Stimulated activated CD8-positive, alpha-beta memory T cell treated with anti-CD3 and anti-CD28 coated beads, Interleukin-7, amount 100 ng/mL, for 48 hours (primary cell): Measurements from ENCODE around the gene SEL1L2.
A peak's percentile ranks its signal among the peaks of the same experiment; 100 is the strongest.
"Not testable (repeated sequence)": the region's sequence is repeated elsewhere in the genome, so short reads cannot be mapped to it uniquely, and the experiment has no call there.

Source experiments
- DNase-seq, 2 donors: peaks; one replicate each; pipeline ENCODE4 v3.0.0-alpha.2; 2020; ENCODE audit warnings: low read depth in 1 of 2; ENCODE audit errors: extremely low read depth in 1 of 2

SEL1L2 gene, protein sequence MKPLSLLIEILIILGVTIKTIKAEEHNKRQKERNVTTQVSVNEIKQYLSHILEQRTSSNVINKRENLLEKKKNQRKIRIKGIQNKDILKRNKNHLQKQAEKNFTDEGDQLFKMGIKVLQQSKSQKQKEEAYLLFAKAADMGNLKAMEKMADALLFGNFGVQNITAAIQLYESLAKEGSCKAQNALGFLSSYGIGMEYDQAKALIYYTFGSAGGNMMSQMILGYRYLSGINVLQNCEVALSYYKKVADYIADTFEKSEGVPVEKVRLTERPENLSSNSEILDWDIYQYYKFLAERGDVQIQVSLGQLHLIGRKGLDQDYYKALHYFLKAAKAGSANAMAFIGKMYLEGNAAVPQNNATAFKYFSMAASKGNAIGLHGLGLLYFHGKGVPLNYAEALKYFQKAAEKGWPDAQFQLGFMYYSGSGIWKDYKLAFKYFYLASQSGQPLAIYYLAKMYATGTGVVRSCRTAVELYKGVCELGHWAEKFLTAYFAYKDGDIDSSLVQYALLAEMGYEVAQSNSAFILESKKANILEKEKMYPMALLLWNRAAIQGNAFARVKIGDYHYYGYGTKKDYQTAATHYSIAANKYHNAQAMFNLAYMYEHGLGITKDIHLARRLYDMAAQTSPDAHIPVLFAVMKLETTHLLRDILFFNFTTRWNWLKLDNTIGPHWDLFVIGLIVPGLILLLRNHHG

DNA sequence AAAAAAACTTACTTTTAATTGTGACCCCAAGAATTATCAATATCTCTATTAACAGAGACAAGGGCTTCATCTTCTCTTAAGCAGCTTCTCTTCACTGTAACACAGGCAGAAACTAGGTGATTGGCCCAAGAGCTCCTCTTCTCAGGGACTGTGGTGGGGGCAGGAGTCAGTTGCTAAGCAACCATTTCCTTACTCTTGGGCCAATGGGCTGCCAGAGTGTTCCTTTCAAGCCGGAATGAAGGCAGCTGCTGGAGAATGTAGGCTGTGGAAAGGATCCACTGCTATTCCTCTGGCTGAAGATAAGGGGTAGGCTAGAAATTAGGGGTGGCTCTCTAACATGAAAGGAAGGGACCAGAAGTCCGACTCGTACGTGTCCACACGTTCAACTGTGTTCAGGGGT is at the start of gene SEL1L2:
Gene SEL1L2 (minus strand): TSS at position 150 of the 400 bp plus-strand sequence. CDS start 80 bp downstream, at position 70.
- no peak for DNase-seq

DNA sequence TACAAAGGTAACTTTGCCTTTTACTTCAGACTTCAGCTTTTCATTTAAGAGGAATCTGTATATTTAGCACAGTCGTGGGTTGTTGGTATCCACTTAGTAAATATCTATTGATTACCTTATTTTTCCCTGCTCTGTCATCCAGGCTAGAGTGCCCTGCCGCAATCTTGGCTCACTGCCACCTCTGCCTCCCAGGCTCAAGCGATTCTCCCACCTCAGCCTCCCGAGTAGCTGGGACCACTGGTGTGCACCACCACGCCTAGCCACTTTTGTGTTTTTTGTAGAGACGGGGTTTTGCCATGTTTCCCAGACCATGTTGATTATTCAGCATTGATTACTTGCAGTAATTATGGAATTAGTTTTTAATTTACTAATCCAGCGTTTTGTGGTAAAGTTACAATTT is 46.2 kb upstream of the SEL1L2 start:
- DNase-seq, result no peak

DNA sequence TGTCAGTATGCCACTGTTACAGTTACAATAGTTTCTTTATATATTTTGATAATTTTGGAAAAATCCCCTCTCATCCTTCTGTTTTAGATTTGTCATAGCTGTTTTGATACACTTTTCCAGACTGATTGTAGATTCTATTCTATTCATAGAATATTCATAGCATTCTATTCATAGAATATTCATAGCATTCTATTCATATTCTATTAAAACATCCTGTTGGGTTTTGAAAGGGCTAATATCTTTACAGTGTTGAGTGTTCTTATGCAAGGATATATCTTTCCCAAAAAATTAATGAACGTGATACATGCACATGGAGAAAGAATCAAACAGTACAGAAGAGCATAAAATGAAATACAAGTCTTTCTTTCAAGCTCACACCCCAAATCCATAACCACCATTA is 42.9 kb upstream of the SEL1L2 start:
- no peak for DNase-seq

DNA sequence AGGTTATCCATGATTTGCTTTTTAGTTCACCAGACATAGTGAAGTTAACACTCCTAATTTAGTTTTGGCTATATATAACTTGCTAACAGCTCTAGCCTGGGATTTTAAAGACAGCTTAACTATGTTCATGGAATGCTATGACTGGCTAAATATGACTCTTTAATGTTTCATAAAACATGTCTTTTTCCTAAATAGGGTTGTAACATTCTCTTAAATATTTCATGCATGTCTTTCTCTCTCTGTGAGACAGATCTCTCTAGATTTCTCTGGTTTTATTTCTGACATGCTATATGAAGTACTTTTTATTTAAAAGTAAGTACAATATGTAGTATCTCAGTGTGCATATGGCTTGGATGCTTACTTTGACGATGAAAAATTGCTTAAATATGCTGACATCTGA is 40.6 kb upstream of the SEL1L2 start:
- DNase-seq, result no peak

DNA sequence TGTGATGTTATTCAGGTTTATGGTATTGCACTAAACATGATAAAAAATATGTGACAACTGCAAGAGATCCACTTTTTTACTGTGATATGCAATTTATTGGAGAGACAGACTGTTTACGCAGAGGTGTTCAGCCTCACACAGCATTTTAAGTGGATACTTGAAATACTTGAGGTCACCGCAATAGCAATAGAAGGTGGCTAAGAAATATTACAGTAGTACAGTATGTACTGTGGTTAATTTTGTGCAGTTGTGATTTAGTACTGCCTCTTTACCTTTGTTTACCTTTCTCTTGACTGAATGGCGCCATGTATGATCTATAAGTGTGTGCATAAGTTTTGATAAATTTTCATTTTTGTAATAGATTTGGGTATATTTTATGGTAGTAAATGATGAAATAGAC is 22.3 kb upstream of the SEL1L2 start:
- DNase-seq, result no peak

DNA sequence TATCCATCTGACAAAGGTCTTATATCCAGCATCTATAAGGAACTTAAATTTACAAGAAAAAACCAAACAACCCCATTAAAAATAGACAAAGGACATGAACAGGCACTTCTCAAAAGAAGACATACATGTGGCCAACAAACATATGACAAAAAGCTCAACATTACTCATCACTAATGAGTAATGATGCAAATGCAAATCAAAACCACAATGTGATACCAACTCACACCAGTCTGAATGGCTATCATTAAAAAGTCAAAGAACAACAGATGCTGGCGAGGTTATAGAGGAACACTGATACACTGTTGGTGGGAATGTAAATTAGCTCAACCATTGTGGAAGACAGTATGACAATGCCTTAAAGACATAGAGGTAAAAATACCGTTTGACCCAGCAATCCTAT is 18.8 kb upstream of the SEL1L2 start:
- DNase-seq, result no peak

DNA sequence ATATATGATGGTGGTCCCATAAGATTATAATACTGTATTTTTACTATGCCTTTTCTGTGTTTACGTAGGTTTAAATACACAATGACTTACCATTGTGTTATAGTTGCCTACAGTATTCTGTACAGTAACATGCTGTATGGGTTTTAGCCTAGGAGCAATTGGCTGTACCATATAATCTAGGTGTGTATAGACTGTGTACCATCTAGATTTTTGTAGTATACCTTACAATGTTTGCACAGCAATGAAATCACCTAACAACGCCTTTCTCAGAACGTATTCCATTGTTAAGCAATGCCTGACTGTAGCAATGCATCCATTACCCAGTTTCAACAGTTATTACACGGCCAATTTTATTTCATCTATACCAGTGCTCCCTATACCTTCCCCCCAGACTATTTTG is 15.6 kb upstream of the SEL1L2 start:
- no peak for DNase-seq

DNA sequence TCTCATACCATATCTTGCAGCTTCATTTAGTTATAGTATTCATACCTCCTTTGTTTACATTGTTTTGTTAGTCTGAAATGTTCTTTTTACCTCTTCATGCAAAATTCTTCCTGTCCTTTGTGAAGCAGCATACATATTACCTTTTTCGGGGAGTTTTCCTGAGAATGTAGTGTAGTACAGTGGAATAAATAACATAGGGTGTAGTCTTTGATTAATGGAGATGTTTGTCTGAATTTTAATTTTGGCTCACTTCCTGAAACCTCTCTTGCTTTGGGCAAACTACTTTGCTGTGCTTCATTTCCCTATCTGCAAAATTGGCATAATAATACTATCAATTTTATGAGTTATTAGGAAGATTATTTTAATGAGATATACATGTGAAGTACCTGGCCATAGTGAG is 10.5 kb upstream of the SEL1L2 start:
- DNase-seq, result no peak

DNA sequence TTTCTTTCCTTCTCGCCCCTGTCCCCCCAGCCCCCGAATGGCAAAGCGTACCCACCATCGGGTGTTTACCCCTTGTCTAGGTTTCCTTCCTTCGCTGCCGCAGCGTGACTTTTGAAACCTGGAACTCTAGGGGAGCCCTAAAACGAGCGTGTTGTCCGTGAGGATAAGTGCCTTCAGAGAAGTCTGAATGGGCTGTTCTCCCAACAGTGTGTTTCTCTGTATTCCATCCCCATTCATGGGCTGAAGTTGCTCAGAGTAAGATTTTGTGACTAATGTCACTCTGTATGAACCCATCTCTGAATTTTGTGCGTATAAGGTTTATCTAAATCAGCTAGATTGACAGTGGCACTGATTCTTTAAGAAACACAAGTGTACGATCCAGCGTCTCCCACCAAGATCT is 5.9 kb upstream of the SEL1L2 start:
- DNase-seq, result no peak

DNA sequence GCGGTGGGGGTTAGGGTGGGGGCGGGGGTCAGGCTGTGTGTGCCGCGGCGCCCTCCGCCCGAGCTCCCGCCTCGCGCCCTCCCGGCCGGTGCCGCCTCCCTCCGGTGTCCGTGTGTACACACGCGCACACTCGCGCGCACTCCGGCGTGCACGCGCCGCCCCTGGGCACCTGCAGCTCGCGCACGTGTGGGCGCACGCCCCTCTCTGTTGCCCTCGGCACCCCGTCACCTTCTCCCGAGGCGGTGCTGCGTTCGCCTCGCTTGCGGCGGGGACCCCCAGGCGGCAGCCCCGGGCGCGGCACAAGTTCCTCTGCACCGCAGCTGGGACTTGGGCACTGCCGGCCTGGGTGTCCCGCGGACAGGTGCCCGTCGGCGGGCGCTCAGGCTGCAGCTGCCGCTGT is 5.4 kb upstream of the SEL1L2 start:
- no peak for DNase-seq

DNA sequence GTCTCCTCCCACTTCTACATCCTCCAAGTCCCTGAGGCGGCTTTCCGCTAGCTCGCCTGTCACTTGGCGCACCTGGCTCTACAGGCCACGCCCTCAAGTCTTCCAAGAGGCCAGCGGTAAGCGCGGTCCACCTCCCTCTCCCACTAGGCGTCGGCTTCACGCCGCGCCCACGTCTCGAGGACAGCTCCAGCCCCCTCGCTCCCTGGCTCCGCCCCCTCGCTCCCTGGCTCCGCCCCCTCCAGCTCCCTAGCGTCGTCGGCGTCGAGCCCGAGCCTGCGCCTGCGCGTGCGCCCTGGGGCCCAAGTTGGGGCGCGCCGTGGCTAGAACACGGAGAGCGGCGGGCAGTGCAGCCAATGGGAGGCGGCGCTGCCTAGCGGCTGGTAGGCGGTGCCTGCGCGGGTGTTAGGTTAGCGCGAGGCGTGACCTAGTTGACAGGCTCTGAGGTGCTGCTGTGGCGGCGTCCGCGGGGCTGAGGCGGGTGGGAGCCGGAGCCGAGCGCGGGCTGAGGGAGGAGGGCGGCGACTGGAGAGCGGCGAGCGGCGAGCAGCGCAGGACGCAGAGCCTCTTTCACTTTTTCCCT is 4.8 kb upstream of the SEL1L2 start, which contains the start of gene MACROD2:
Gene MACROD2 (plus strand): TSS at position 431 of the 580 bp plus-strand sequence.
- peak; percentile 16 to 23 for DNase-seq

DNA sequence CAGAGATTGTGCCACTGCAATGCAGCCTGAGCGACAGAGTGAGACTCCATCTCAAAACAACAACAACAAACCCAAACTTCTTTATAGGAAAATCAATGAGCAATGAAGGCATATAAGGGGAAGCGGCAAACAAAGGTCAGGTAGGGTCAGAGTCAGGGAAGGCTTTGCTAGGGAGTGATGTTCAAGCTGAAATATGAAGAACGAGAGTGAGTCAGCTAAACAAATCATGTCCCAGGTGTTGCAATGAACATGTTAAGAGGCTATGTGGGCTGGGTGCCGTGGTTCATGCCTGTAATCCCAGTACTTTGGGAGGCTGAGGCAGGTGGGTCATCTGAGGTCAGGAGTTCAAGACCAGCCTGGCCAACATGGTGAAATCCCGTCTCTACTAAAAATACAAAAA is 1.5 kb upstream of the SEL1L2 start:
- not testable (repeated sequence) for DNase-seq

DNA sequence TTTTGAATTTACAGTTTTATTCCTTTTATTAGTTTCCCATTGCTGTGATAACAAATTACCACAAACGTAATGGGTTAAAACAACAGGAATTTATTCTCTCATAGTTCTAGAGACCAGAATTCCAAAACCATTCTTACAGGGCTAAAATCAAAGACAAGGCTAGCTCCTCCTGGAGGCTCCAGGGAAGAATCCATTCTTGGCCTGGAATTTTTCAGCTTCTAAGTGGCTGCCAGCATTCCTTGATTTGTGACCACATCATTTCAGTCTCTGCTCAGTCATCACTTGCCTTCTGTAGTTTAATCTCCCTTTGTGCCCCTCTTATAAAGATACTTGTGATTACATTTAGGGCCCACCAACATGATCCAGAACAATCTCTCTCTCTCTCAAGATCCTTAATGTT is 897 bp upstream of the SEL1L2 start:
- no peak for DNase-seq

DNA sequence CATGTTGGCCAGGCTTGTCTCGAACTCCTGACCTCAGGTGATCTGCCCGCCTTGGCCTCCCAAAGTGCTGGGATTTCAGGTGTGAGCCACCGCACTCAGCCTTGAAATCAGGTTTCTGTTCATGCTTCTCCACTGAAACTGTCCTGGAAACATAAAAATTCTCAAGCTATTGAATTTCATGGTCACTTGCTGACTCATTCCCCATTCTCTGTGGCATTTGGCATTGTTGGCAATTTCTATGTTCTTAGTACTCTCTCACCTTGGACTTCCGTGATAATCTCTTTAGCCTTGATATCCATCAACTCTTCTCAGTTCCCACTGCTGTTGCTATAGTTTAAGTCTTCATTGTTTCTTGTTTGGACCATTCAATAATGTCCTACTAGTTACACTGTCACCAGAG is 6.2 kb downstream of the SEL1L2 start:
- DNase-seq, result no peak

DNA sequence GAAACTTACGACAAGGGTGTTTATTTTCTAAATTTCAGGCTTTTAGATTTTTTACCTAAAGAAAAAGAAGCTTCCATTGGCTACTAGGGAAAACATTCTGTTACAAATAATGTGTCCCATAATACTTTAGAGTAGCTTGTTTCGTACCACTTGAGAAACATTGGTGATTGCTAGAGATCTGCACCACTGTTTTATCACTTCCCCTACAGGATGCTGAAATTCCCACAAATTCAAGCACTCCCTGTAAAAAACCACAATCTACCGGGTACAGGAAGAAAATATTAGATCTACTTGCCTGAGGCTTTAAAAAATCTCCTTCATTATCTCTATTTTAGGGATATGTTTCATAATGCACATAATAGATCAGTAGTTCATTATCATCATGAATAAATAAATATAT is 29.9 kb downstream of the SEL1L2 start:
- DNase-seq, result no peak

DNA sequence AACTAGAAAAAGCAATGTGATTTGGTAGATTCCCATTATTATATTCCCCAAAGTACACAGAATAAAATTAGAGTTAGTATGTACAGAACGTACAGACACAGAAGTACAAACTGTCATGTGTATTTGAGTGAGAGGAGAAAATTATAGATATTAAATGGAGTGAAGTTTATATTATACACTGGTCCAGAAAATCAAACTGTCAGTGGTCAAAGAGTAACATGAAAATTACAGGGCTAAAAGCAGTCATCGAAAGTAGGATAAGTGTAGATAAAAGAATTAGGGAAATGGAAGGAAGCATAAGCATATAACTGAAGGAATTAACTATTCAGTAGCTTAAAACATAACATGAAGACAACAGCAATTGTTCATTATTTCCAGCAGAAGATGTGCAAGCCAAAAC is 30.3 kb downstream of the SEL1L2 start:
- no peak for DNase-seq

DNA sequence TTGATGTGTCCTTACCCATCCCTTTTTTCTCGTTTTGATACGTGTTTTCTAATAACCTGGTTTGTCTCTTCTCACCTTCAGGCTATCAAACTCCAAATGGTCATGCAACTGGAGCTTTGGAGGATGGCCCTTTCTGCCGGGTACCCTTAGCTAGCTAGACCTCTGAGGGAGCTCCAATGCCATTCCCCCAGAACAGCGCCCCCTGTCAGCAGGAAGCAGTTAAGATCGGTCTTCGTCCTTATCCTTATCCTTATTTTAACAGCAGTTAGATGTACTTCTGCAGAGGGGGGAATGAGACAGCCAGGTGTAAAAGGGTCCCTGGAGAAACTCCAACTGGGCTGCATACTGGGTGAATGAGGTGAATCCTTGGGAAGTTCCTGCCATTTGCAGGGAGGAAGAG is 37.2 kb downstream of the SEL1L2 start:
- no peak for DNase-seq

DNA sequence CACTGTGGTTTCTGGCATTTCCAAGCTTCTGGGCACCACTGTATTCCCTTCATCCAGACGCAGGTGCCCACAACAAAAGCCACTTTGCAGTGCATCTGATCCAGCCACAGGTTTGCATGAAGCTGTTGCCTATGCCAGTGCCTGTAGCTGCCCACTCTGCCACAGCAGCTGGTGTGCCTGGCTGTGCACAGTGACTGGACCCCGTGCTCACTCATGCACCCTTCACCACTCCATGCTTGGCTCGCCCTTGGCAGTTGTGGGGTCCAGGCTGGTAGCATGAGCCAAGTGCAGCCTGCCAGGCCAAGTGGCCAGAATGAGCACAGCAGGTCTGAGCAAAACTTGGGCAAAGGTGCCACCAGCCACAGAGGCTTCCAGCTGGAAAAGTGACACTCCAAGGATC is 42.7 kb downstream of the SEL1L2 start:
- no peak for DNase-seq

DNA sequence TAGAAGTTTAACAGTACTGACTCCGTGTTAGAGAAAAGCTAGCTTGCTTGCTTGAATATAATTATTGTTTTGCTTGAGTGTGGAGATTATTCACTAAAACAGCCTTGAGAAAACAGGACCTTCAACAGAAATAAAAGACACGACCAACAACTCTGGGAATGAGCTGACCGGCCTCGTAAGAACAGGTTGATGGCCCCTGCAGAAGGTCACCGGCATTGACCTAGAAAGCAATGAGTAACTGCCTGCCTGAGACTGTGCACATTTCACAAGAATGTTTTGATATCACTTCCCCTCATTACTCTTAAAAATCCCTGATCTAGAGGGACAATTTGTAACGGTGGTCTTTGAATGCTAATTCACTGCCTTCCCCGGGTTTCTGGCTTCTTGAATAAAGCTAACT is 49.4 kb downstream of the SEL1L2 start:
- DNase-seq, result no peak

DNA sequence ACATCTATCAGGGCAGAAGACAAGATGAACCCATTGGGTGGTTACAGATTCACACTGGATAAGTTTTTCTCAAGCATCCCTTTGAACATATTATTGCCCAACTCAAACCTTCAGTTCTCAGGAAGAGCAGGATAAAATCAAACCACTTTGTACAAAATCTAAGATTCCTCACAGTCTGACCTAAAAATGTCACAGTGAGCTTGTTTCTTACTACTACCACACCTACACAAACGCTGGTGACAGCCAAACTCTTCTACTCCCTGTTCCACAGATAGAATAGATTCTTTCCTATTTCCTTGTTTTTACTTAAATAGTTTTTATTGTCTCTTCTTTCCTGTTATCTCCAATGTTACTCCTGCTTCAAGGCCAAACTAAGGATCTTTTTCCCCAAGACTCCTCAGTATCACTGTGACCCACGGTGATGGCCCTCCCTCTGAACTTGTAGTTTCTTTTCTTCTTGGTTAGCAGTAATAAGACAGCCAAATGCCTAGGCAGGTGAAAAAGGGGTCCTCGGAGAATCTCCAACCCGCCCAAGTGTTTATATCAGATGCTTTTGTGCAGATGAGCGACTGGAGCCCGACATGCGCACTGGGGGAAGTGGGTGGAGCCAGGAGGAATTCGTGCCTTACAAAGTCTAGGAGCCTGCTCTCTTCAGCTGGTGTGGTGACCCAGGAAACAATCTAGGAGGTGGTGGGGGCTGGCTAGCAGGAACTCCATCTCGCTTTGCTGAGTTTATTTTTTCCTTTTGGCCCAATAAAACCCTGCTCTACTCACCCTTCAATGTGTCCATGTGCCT is 53.4 kb downstream of the SEL1L2 start:
- no peak for DNase-seq
